PC-3 (cell line): ENCODE results near the gene HOPX.

Source experiments
- EZH2phosphoT487 ChIP-seq: fragments of 300-600 bp; sonication (generic); IDR thresholded peaks from 2 replicates; pipeline ENCODE4 v1.6.1; 2018; ENCODE audit warnings: mild to moderate bottlenecking, antibody characterized with exemption, low read length, borderline replicate concordance
- TF ChIP-seq, protein P1 (sequence below): fragments of 300-600 bp; sonication (generic); conservative IDR thresholded peaks from 2 replicates; pipeline ENCODE4 v1.5.1; 2017; ENCODE audit warnings: antibody characterized with exemption, low read depth, mild to moderate bottlenecking, low read length

DNA sequence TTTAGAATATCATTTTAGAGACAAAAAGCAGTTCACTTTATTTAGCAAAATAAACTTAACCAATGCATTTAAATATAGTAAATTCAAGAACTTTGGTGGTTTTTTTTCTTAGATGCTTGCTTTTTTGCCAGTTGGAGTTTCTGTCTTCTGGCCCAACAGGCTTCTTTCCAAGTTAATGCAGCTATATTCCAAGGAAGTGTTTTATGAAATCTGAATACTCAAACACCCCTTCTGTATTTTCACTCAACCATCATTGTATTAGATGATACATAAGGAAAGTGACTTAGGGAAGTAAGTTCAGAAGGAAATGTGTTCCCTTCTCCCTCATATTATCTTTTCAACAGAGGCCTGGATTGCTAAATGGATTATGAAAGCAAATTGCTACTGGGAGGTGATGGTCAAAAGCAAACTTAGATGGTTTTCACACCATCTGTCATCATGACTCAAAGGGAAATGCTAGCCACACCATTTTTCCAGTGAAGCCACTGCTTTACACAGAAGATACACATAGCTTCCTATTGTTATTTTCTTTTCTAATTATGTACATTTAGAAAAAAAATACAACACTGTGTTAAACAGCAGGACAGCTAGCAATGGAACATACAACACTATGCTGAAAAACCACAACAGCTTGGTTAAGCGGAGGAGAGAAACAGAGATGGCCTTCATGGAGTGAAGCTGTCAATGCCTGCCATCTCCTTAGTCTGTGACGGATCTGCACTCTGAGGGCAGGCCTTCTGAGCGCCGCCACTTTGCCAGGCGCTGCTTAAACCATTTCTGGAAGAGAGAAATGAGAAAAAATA, 32.9 kb downstream of the HOPX start:
- TF ChIP-seq, protein P1, sequence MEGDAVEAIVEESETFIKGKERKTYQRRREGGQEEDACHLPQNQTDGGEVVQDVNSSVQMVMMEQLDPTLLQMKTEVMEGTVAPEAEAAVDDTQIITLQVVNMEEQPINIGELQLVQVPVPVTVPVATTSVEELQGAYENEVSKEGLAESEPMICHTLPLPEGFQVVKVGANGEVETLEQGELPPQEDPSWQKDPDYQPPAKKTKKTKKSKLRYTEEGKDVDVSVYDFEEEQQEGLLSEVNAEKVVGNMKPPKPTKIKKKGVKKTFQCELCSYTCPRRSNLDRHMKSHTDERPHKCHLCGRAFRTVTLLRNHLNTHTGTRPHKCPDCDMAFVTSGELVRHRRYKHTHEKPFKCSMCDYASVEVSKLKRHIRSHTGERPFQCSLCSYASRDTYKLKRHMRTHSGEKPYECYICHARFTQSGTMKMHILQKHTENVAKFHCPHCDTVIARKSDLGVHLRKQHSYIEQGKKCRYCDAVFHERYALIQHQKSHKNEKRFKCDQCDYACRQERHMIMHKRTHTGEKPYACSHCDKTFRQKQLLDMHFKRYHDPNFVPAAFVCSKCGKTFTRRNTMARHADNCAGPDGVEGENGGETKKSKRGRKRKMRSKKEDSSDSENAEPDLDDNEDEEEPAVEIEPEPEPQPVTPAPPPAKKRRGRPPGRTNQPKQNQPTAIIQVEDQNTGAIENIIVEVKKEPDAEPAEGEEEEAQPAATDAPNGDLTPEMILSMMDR, result no peak
- TF ChIP-seq EZH2phosphoT487, result no peak
